Loucy (cell line): ENCODE results near the gene DES.
"Not testable (repeated sequence)": the region's sequence is repeated elsewhere in the genome, so short reads cannot be mapped to it uniquely, and the experiment has no call there.

Experiments used
- EZH2phosphoT487 ChIP-seq: fragments of 200-600 bp; IDR thresholded peaks from 2 replicates; pipeline ENCODE4 v1.6.1; 2018; ENCODE audit warnings: antibody characterized with exemption, mild to moderate bottlenecking, moderate library complexity, borderline replicate concordance
- TF ChIP-seq, protein P1 (sequence below): fragments of 200-600 bp; sonication (generic); conservative IDR thresholded peaks from 2 replicates; pipeline ENCODE4 v1.5.1; 2014; ENCODE audit warnings: mild to moderate bottlenecking, antibody characterized with exemption, low read length

DNA sequence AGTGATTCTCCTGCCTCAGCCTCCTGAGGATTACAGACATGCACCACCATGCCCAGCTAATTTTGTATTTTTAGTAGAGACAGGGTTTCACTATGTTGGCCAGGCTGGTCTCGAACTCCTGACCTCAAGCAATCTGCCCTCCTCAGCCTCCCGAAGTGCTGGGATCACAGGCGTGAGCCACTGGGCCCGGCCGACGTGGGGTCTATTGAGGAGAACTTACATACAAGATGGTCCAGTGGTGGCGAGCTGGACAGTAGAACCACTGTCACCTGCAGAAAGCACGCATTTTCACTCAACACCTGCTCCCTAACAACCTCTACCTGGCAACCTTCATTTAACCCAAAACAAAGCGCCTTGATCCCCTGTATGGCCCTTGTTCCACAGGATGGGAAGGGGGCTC is 23.1 kb upstream of the DES start:
- TF ChIP-seq, protein P1, sequence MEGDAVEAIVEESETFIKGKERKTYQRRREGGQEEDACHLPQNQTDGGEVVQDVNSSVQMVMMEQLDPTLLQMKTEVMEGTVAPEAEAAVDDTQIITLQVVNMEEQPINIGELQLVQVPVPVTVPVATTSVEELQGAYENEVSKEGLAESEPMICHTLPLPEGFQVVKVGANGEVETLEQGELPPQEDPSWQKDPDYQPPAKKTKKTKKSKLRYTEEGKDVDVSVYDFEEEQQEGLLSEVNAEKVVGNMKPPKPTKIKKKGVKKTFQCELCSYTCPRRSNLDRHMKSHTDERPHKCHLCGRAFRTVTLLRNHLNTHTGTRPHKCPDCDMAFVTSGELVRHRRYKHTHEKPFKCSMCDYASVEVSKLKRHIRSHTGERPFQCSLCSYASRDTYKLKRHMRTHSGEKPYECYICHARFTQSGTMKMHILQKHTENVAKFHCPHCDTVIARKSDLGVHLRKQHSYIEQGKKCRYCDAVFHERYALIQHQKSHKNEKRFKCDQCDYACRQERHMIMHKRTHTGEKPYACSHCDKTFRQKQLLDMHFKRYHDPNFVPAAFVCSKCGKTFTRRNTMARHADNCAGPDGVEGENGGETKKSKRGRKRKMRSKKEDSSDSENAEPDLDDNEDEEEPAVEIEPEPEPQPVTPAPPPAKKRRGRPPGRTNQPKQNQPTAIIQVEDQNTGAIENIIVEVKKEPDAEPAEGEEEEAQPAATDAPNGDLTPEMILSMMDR: not testable (repeated sequence)
- TF ChIP-seq EZH2phosphoT487: not testable (repeated sequence)
